HepG2 (cell line): Measurements from ENCODE around the gene BRI3BP. TPM values are rescaled to one million over a fixed set of nuclear protein-coding genes. Genes with fewer than 3 reads are reported as not detected.

ENCODE experiments used
- CENPBD1 ChIP-seq: sonication (generic); formaldehyde crosslinking; IDR thresholded peaks from 2 replicates; pipeline ENCODE4 v1.8.0; 2022; ENCODE audit warnings: missing genetic modification reagents, low read depth, mild to moderate bottlenecking, borderline replicate concordance
- FOXM1 ChIP-seq: sonication (generic); formaldehyde crosslinking; IDR thresholded peaks from 2 replicates; pipeline ENCODE4 v1.5.0; 2020; ENCODE audit warnings: missing genetic modification reagents
- IKZF1 ChIP-seq: fragments of 450-650 bp; IDR thresholded peaks from 2 replicates; pipeline ENCODE4 v1.7.1; 2016
- MLLT10 ChIP-seq: sonication (generic); formaldehyde crosslinking; IDR thresholded peaks from 2 replicates; pipeline ENCODE4 v1.4.0; 2020; ENCODE audit warnings: missing genetic modification reagents
- NFAT5 ChIP-seq: sonication (generic); formaldehyde crosslinking; IDR thresholded peaks from 2 replicates; pipeline ENCODE4 v1.4.0; 2020; ENCODE audit warnings: missing genetic modification reagents
- NFE2L1 ChIP-seq: sonication (generic); formaldehyde crosslinking; IDR thresholded peaks from 2 replicates; pipeline ENCODE4 v1.4.0; 2020; ENCODE audit warnings: missing genetic modification reagents, mild to moderate bottlenecking, borderline replicate concordance
- PAXIP1 ChIP-seq: sonication (generic); formaldehyde crosslinking; conservative IDR thresholded peaks from 2 replicates; pipeline ENCODE4 v1.4.0; 2020; ENCODE audit warnings: mild to moderate bottlenecking, missing genetic modification reagents, moderate library complexity
- PBX2 ChIP-seq: IDR thresholded peaks from 2 replicates; pipeline ENCODE4 v1.6.1; 2016; ENCODE audit warnings: control low read depth
- RFX5 ChIP-seq: IDR thresholded peaks from 2 replicates; pipeline ENCODE4 v1.6.1; 2011; ENCODE audit warnings: low read depth, low read length, improper control_type of control experiment
- RXRA ChIP-seq: sonication (generic); formaldehyde crosslinking; IDR thresholded peaks from 2 replicates; pipeline ENCODE4 v1.5.1; 2020; ENCODE audit warnings: missing genetic modification reagents
- TBP ChIP-seq: sonication (generic); formaldehyde crosslinking; IDR thresholded peaks from 2 replicates; pipeline ENCODE4 v1.5.0; 2020; ENCODE audit warnings: missing genetic modification reagents
- TCF7 ChIP-seq: sonication (generic); IDR thresholded peaks from 2 replicates; pipeline ENCODE4 v1.6.1; 2016; ENCODE audit warnings: antibody characterized with exemption, low read depth
- ZBTB10 ChIP-seq: sonication (generic); formaldehyde crosslinking; IDR thresholded peaks from 2 replicates; pipeline ENCODE4 v1.4.0; 2020; ENCODE audit warnings: missing genetic modification reagents, borderline replicate concordance
- ZNF296 ChIP-seq: sonication (generic); formaldehyde crosslinking; conservative IDR thresholded peaks from 2 replicates; pipeline ENCODE4 v1.5.0; 2020; ENCODE audit warnings: mild to moderate bottlenecking, missing genetic modification reagents
- ZNF362 ChIP-seq: sonication (generic); formaldehyde crosslinking; IDR thresholded peaks from 2 replicates; pipeline ENCODE4 v1.4.0; 2020; ENCODE audit warnings: missing genetic modification reagents, mild to moderate bottlenecking, borderline replicate concordance
- ZNF780A ChIP-seq: sonication (generic); formaldehyde crosslinking; IDR thresholded peaks from 2 replicates; pipeline ENCODE4 v1.8.0; 2022; ENCODE audit warnings: mild to moderate bottlenecking, missing genetic modification reagents, moderate library complexity
- polyA plus RNA-seq, 8 experiments: library from polyadenylated mRNA; depleted of rRNA in 3 of 8; stranded (reverse) in 7 of 8; unstranded in 1 of 8; fragments of >200 nt; fragmentation: Illumina TruSeq in 4 of 8; extraction: Trizol in 4 of 8; gene quantifications; 2 replicates each; pipeline versions ENCODE4 v1.2.1 to v1.2.3, GENCODE V29; 2011 to 2016; ENCODE audit warnings: low read depth in 4 of 8, missing spikeins in 1 of 8, mixed read lengths in 1 of 8; ENCODE audit not compliant: insufficient read depth in 1 of 8
- total RNA-seq, 5 experiments: library from RNA; depleted of rRNA; stranded (reverse); fragments of >200 nt; fragmentation: Illumina TruSeq; extraction: Trizol; gene quantifications; 2 replicates each; pipeline ENCODE4 v1.2.3, GENCODE V29; 2016; ENCODE audit warnings: low read depth in 1 of 5

Gene BRI3BP
- total and polyA plus RNA-seq, 2 of the 13 experiments (the other 11 are each of a cell fraction or from before 2014, with no cell fraction given), result 7.5 to 21.1 TPM

GRCh38 chr12:124994437-124994975, 1.1 kb downstream of the BRI3BP start (continued):
- TF ChIP-seq ZNF362 (CRISPR knock-in tag) (no peak), PAXIP1 (CRISPR knock-in tag) (no peak), TCF7 (no peak), TBP (CRISPR knock-in tag) (no peak), PBX2 (CRISPR knock-in tag) (no peak), NFAT5 (CRISPR knock-in tag) (no peak), RXRA (no peak), ZNF296 (CRISPR knock-in tag) (no peak), IKZF1 (no peak), MLLT10 (CRISPR knock-in tag) (no peak), FOXM1 (no peak), ZBTB10 (CRISPR knock-in tag) (peak; percentile 61; the same call in 1 of the 2 replicates), NFE2L1 (CRISPR knock-in tag) (no peak), RFX5 (no peak), CENPBD1 (CRISPR knock-in tag) (no peak), ZNF780A (no peak)
